OCI-LY1 (cell line): Measurements from ENCODE around the gene FBXO11.

Experiments used
- EZH2 ChIP-seq: fragments of 200-600 bp; sonication (generic), shearing (Covaris generic); IDR thresholded peaks from 2 replicates; pipeline ENCODE4 v1.8.0; 2017; ENCODE audit warnings: borderline replicate concordance, mixed run types, mild to moderate bottlenecking, antibody characterized with exemption, low read length, moderate library complexity, mixed read lengths
- TF ChIP-seq, protein P1 (sequence below): fragments of 200-600 bp; sonication (generic), shearing (Covaris generic); IDR thresholded peaks from 2 replicates; pipeline ENCODE4 v1.5.1; 2017; ENCODE audit warnings: mild to moderate bottlenecking, antibody characterized with exemption, low read length, moderate library complexity, mixed read lengths

DNA sequence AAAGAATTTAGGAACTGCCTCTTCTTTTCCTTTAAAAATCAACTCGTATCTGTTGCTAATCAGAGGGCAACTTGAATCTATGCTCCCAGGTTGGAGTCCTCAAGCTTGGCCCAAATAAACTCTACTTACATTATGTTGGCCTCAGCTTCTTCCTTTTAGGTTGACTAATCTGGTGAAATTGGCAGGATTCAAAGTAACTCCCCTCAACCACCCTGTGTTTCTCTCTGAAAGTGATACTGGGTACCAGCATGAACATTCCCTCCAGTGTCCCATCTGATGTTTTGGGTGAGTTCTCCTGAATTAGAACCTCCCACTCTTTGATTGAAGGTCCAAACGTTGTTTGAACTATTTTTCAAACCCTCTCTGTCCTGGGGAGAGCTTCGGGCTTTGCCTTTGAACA is 164.7 kb downstream of the FBXO11 start:
- TF ChIP-seq, protein P1, sequence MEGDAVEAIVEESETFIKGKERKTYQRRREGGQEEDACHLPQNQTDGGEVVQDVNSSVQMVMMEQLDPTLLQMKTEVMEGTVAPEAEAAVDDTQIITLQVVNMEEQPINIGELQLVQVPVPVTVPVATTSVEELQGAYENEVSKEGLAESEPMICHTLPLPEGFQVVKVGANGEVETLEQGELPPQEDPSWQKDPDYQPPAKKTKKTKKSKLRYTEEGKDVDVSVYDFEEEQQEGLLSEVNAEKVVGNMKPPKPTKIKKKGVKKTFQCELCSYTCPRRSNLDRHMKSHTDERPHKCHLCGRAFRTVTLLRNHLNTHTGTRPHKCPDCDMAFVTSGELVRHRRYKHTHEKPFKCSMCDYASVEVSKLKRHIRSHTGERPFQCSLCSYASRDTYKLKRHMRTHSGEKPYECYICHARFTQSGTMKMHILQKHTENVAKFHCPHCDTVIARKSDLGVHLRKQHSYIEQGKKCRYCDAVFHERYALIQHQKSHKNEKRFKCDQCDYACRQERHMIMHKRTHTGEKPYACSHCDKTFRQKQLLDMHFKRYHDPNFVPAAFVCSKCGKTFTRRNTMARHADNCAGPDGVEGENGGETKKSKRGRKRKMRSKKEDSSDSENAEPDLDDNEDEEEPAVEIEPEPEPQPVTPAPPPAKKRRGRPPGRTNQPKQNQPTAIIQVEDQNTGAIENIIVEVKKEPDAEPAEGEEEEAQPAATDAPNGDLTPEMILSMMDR = no peak
- TF ChIP-seq EZH2 = no peak
